Mammary epithelial cell (primary cell): ENCODE measurements around the gene ZNF362.

ENCODE experiments used
- EZH2 ChIP-seq: IDR thresholded peaks from 2 replicates; pipeline ENCODE4 v1.6.1; 2012; ENCODE audit warnings: low read length, inconsistent platforms, borderline replicate concordance
- TF ChIP-seq, protein P1 (sequence below), 2 donors: IDR thresholded peaks in 1 of 2; conservative IDR thresholded peaks in 1 of 2; 2 replicates each; pipeline ENCODE4 v1.5.1; 2011 to 2012; ENCODE audit warnings: inconsistent platforms in 2 of 2, low read length in 2 of 2, mild to moderate bottlenecking in 2 of 2, control low read depth in 1 of 2, low read depth in 1 of 2; ENCODE audit not compliant: insufficient read depth in 1 of 2; ENCODE audit errors: extremely low read depth in 1 of 2

DNA sequence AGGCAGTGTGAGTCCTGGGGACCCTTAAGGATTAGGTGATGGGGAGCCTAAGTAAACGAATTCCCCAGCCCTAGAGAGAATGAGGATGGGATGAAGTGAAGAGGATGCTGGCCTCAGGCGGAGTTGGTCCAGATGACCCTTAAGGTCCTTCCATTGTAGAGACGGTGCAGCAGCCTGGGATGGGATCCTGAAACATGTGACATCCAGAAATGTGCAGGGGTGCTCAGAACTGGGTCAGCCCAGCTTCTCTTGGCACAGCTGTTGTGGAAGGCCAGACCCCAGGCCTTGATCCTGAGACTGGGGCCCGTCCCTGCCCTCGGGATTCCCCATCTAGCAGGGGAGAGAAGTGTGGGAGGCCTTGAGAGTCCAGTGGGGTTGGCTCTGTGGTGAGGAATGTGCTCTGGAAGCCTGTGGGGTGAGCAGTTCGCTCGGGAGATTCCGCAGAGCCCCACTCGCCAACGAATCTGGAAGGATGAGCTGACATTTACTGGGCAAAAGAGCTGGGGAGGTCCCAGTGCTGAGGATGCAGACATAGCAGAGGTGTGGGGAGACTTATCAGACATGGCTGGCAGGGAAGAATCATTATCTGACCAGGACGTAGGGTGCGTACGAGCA, 36.5 kb downstream of the ZNF362 start:
- TF ChIP-seq, protein P1, sequence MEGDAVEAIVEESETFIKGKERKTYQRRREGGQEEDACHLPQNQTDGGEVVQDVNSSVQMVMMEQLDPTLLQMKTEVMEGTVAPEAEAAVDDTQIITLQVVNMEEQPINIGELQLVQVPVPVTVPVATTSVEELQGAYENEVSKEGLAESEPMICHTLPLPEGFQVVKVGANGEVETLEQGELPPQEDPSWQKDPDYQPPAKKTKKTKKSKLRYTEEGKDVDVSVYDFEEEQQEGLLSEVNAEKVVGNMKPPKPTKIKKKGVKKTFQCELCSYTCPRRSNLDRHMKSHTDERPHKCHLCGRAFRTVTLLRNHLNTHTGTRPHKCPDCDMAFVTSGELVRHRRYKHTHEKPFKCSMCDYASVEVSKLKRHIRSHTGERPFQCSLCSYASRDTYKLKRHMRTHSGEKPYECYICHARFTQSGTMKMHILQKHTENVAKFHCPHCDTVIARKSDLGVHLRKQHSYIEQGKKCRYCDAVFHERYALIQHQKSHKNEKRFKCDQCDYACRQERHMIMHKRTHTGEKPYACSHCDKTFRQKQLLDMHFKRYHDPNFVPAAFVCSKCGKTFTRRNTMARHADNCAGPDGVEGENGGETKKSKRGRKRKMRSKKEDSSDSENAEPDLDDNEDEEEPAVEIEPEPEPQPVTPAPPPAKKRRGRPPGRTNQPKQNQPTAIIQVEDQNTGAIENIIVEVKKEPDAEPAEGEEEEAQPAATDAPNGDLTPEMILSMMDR (conservative IDR thresholded peaks at IDR 0.05 in 1 of 2, IDR thresholded peaks at IDR 0.05 in 1 of 2; ENCODE audit: extremely low read depth in 1 of 2, insufficient read depth in 1 of 2, low read depth in 1 of 2, low read length in 2 of 2) = no peak
- TF ChIP-seq EZH2 = no peak
